AG04450 (cell line): ENCODE measurements around the gene SLC16A13. TPM values are rescaled to one million over a fixed set of nuclear protein-coding genes. Genes with fewer than 3 reads are reported as not detected.

Experiments
- CTCF ChIA-PET: fragments of 300-600, 350-600 bp; formaldehyde crosslinking; extraction: SDS; loops from one replicate; lab custom pipeline; 2022; ENCODE audit warnings: antibody characterized with exemption, inconsistent platforms; lab: Charles Lee
- POLR2A ChIA-PET: fragments of 350-600 bp; formaldehyde crosslinking; extraction: SDS; loops from one replicate; lab custom pipeline; 2021; ENCODE audit warnings: antibody characterized with exemption, inconsistent platforms; lab: Yijun Ruan, JAX
- DNase-seq: peaks from one replicate; pipeline ENCODE4 v3.0.0-alpha.2; 2011; ENCODE audit warnings: low read depth, low spot score
- H3K27ac ChIP-seq: one replicate; pipeline ENCODE4 v1.5.1; 2012; ENCODE audit warnings: low read depth, low read length, control low read depth
- H3K27me3 ChIP-seq: one replicate; pipeline ENCODE4 v1.6.0; 2012; ENCODE audit warnings: low read length; ENCODE audit not compliant: control insufficient read depth, insufficient read depth
- H3K4me3 ChIP-seq: 2 replicates; pipeline ENCODE4 v1.5.1; 2011; ENCODE audit warnings: mild to moderate bottlenecking, low read depth, low read length, control low read depth
- H3K9me3 ChIP-seq: 2 replicates; pipeline ENCODE4 v1.5.1; 2012; ENCODE audit warnings: low read length; ENCODE audit not compliant: control insufficient read depth, insufficient read depth
- CTCF ChIP-seq: IDR thresholded peaks from 2 replicates; pipeline ENCODE4 v1.5.1; 2011; ENCODE audit warnings: low read depth, low read length, control low read depth, inconsistent platforms
- polyA plus RNA-seq: library from polyadenylated mRNA; depleted of rRNA; stranded (reverse); fragments of >200 nt; gene quantifications from 2 replicates; pipeline ENCODE4 v1.2.3, GENCODE V29; 2011

Gene SLC16A13
- polyA plus RNA-seq, 1 experiment = 1.7 TPM

GRCh38 chr17:6994666-6995256 lies 41.1 kb upstream of the SLC16A13 start:
- TF ChIP-seq CTCF = no peak
- no peak for DNase-seq
- POLR2A ChIA-PET = no interaction called here

GRCh38 chr17:6995500-6996255 lies 40.1 kb upstream of the SLC16A13 start, which contains the start of gene ALOX12:
ALOX12 (plus strand) TSS chr17:6996049; CDS start chr17:6996118, 69 bp downstream.
- no peak for DNase-seq
- POLR2A ChIA-PET = interaction anchor here (1.0 kb wide), 1 partner anchor 17 kb away, joined by 3 read pairs; the partner anchor contains the start of gene RNASEK
- Histone ChIP-seq H3K27me3 (peaks cover 3% of the 10 kb centered on the region), H3K9me3 (peaks cover 6% of the 10 kb centered on the region; the same call in 1 of the 2 replicates), H3K4me3 (no peak within 1 kb of the TSS), H3K27ac (no peak within 1 kb of the TSS)
- CTCF ChIA-PET = interaction anchor here (0.7 to 1.8 kb wide), 7 partner anchors 9 to 380 kb away, joined by 4 to 15 read pairs (median 6); no protein-coding TSS in a partner anchor
- no peak for TF ChIP-seq CTCF

More at GRCh38 chr17:6994666-6995256, 41.1 kb upstream of the SLC16A13 start:
- H3K27ac ChIP-seq = no peak overlapping the region
- CTCF ChIA-PET = interaction anchor here (1.0 to 1.8 kb wide), 5 partner anchors 10 to 323 kb away, joined by 3 to 15 read pairs (median 5); no protein-coding TSS in a partner anchor
- H3K9me3 ChIP-seq = peaks cover 6% of the 10 kb centered on the region; the same call in 1 of the 2 replicates
- peaks cover 3% of the 10 kb centered on the region for H3K27me3 ChIP-seq
- no peak overlapping the region for H3K4me3 ChIP-seq

- POLR2A ChIA-PET = interaction anchor here (1.0 kb wide), 1 partner anchor 16 kb away, joined by 3 read pairs; the partner anchor contains the start of gene RNASEK
- no peak overlapping the region for H3K27ac ChIP-seq
- H3K9me3 ChIP-seq = peaks cover 6% of the 10 kb centered on the region; the same call in 1 of the 2 replicates
- DNase-seq = no peak
- CTCF ChIA-PET = interaction anchor here (0.6 to 1.8 kb wide), 5 partner anchors 8 to 381 kb away, joined by 4 to 15 read pairs (median 6); no protein-coding TSS in a partner anchor
- TF ChIP-seq CTCF = no peak
- H3K4me3 ChIP-seq = no peak overlapping the region
- peaks cover 3% of the 10 kb centered on the region for H3K27me3 ChIP-seq
These were observed 39.4 kb upstream of the SLC16A13 start for GRCh38 chr17:6996256-6997011.

GRCh38 chr17:6997171-6997570 lies 38.6 kb upstream of the SLC16A13 start:
- H3K27me3 ChIP-seq = peaks cover 3% of the 10 kb centered on the region
- POLR2A ChIA-PET = no interaction called here
- CTCF ChIA-PET = interaction anchor here (0.6 to 1.8 kb wide), 3 partner anchors 83 to 153 kb away, joined by 4 to 8 read pairs (median 5); no protein-coding TSS in a partner anchor

More at GRCh38 chr17:6997171-6997570, 38.6 kb upstream of the SLC16A13 start:
- Histone ChIP-seq H3K27ac (no peak overlapping the region), H3K4me3 (no peak overlapping the region), H3K9me3 (peaks cover 6% of the 10 kb centered on the region; the same call in 1 of the 2 replicates)
- no peak for TF ChIP-seq CTCF
- DNase-seq = no peak
